GM12875 (cell line): ENCODE measurements around the gene SLC30A3.
"Not testable (repeated sequence)": the region's sequence is repeated elsewhere in the genome, so short reads cannot be mapped to it uniquely, and the experiment has no call there.

ENCODE experiments used
- H3K4me3 ChIP-seq: one replicate; pipeline ENCODE4 v1.5.1; 2011; ENCODE audit warnings: low read depth, low read length, control low read depth
- TF ChIP-seq, protein P1 (sequence below): IDR thresholded peaks from 2 replicates; pipeline ENCODE4 v1.5.1; 2011; ENCODE audit warnings: low read depth, mild to moderate bottlenecking, control low read depth, inconsistent platforms, low read length, moderate library complexity, borderline replicate concordance; ENCODE audit not compliant: insufficient read depth

Gene SLC30A3

DNA sequence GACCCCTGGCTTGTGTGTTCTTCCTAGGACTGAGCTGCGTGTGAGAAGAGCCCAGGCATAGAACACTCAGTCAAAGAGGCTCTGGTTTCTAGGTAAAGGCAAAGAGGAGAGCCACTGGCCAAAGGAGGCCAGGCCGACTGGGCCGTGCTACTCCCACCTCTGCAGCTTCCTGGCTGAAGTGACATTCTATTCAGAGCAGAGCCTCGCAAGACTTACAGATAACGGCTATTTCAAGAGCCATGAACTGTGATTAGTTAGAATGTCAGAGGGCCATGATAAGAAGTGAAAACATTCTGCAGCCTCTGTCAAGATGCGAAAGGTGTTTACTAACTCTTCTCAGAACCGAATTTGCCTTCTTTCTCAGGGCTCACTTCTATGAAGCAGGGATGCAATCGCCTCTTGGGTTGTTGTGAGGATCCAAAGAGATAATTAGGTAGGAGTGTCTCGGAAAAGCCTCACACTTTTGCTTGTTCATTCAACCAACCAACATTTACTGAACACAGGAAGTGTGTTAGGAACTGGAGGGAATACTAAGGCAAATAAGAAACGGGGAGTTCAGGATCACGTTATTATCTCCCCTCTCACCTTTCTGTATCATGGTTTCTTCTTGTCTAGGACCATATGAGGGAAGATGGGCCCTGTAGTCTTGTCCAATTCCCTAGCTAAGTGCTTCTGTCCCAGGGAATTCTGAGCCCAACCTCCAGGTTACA lies 8.9 kb upstream of the SLC30A3 start:
- H3K4me3 ChIP-seq: no peak overlapping the region
- TF ChIP-seq, protein P1, sequence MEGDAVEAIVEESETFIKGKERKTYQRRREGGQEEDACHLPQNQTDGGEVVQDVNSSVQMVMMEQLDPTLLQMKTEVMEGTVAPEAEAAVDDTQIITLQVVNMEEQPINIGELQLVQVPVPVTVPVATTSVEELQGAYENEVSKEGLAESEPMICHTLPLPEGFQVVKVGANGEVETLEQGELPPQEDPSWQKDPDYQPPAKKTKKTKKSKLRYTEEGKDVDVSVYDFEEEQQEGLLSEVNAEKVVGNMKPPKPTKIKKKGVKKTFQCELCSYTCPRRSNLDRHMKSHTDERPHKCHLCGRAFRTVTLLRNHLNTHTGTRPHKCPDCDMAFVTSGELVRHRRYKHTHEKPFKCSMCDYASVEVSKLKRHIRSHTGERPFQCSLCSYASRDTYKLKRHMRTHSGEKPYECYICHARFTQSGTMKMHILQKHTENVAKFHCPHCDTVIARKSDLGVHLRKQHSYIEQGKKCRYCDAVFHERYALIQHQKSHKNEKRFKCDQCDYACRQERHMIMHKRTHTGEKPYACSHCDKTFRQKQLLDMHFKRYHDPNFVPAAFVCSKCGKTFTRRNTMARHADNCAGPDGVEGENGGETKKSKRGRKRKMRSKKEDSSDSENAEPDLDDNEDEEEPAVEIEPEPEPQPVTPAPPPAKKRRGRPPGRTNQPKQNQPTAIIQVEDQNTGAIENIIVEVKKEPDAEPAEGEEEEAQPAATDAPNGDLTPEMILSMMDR: no peak

DNA sequence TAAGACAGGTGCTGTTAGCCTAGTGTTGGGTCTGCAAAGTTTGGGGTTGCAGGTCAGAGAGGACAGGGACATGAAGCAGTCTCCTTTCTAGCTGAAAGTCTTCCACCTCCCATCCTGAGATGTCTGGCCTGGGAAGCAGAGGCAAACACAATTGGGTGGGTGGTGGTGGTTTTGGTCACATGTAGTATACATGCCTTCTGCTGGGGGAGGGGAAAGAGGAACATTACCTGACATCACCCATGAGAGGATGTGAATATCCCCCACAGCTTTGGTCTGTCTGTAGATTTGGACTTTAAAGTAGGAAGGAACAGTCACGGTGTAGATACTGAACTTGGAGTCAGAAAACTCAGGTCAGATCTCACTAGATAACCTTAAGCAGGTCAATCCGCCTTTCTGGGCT lies 7.8 kb upstream of the SLC30A3 start:
- TF ChIP-seq, protein P1: no peak
- H3K4me3 ChIP-seq: no peak overlapping the region

DNA sequence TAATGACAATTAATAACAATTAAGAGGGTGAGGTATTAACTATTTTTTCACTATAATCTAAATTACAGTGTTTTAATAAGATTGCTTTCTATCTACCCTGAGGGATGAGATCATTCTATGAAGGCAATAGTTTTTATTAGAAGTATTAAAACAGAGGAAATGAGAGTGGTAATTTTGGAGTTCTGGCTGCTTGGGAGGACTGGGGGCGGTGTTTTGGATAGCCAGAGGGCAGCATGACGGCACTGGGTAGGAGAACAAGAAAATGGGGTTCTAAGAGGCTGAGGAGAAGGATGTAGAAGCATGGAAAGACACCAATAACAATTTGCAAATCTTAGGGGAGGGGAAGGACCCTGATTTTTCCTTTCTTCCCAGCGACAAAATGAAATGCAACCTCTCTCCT lies 7.3 kb upstream of the SLC30A3 start:
- TF ChIP-seq, protein P1: no peak
- no peak overlapping the region for H3K4me3 ChIP-seq

DNA sequence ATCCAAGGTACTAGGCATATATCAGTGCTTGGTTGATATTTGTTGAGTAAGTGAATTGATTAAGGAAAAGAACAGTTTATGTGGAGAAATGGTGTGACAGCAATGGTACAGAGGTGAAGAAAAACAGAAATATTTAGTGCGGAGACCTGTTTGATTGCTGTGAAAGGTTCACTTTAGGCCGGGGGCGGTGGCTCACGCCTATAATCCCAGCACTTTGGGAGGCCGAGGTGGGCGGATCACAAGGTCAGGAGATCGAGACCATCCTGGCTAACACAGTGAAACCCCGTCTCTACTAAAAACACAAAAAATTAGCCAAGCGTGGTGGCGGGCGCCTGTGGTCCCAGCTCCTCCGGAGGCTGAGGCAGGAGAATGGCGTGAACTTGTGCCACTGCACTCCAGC lies 5.4 kb upstream of the SLC30A3 start:
- not testable (repeated sequence) for H3K4me3 ChIP-seq

DNA sequence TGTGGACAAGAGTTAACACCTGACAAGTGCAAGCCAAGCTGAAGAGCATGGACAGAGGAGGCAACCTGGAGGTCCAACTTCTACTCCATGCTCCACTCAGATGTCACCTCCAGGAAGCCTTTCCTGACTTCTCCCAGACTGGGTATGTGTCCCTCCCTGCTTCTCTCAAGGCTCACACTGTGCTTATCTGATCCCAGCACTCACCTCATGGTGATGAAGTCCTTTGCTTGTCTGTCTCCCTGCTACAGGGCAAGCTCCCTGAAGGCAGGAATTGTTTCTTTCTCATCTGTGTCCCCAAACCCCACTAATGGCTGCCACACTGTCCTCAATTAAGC lies 2.7 kb upstream of the SLC30A3 start:
- TF ChIP-seq, protein P1: no peak
- no peak overlapping the region for H3K4me3 ChIP-seq

DNA sequence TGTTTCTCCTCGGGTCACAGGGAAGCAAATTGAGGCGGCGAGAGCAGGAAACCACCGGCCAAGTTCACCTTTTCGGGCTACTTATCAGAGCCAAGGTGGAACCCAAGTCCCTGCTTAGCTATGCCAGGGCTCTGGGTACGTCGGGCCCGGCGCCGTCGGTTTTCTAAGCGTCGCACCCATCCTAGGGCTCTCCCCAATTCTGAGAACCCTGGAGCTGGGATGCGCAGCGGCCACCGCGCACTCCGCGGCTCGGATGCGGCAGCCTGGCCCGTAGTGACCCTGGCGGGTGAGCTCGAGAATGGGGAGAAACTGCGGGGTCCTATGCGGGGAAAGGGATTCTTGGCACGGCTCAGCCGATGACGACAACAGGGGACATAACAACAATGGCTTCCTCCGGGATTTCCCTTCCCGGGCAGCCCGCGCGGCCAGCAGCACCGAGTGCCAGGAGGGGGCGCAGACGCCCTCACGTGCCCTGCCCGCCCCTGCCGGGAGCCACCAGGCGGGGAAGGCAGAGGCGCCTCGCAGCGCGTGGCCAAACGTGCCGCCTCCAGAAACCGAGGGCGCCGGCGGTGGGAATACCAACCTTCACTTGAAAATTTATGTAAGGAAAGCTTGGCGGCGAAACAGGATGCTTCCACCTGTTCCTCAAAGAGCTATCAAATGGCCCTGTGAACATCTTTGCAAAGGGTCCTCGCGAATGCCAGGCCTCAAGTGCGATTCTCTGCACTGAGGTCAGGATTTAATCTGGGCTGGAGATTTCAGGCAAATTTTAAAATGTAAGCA lies 2.1 kb upstream of the SLC30A3 start:
- peak overlapping the region; percentile 43 for H3K4me3 ChIP-seq
- TF ChIP-seq, protein P1: peak; percentile 79

DNA sequence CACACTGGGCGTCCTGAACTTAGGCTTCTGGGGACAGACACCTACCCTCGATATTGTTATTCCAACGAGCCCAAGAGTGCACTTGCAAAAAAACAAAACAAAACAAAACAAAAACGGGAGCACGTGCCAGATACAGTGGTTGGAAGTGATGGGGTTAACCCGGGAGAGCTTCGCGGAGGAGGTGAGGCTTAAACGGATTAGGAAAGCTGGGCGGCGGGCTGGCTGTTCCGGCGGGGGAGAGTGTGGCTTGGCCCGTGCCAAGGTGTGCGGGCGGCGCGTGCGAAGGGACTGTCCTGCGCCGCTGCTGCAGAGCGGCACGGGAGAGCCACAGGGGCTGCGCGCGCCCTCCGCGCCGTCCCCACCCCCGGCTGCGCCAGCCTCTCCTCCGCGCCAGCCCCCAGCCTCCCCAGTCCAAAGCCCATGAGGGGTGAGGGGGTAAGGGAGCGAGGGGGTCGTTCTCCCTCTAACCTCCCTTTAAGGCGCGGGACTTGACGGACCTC lies 1.5 kb upstream of the SLC30A3 start:
- H3K4me3 ChIP-seq: peak overlapping the region; percentile 43

More for the DNA sequence above, 1.5 kb upstream of the SLC30A3 start:
- TF ChIP-seq, protein P1: no peak
